MCF 10A (cell line): ENCODE data around the gene PIK3R5. TPM values are rescaled to one million over a fixed set of nuclear protein-coding genes. Genes with fewer than 3 reads are reported as not detected.

ENCODE experiments used
- BruUV-seq: library from RNA; stranded (reverse); fragments of 400-500 nt; replicated peaks from 2 replicates; lab custom pipeline; 2021; lab: Mats Ljungman, UMichigan
- CTCF ChIA-PET: fragments of 300-600 bp; sonication (Branson Sonifier 250); formaldehyde crosslinking; extraction: SDS; loops from one replicate; lab custom pipeline; 2021; ENCODE audit warnings: antibody characterized with exemption, inconsistent platforms; lab: Yijun Ruan, JAX
- POLR2A ChIA-PET: fragments of 300-600, 350-650 bp; sonication (Branson Sonifier 250); formaldehyde crosslinking; extraction: SDS; loops from one replicate; lab custom pipeline; 2020; ENCODE audit warnings: antibody characterized with exemption, inconsistent platforms; lab: Yijun Ruan, JAX
- DNase-seq: peaks from one replicate; pipeline ENCODE4 v3.0.0-alpha.2; 2018; ENCODE audit not compliant: unreplicated experiment
- H3K27ac Mint-ChIP-seq: one replicate; pipeline ENCODE4 v1.8.0; 2022; ENCODE audit warnings: mild to moderate bottlenecking, low read depth, mixed read lengths; ENCODE audit not compliant: unreplicated experiment
- H3K27me3 Mint-ChIP-seq: one replicate; pipeline ENCODE4 v1.8.0; 2022; ENCODE audit warnings: mixed read lengths; ENCODE audit not compliant: insufficient read depth, unreplicated experiment
- H3K36me3 Mint-ChIP-seq: one replicate; pipeline ENCODE4 v1.8.0; 2022; ENCODE audit warnings: mild to moderate bottlenecking, moderate library complexity, mixed read lengths; ENCODE audit not compliant: insufficient read depth, unreplicated experiment
- H3K4me1 Mint-ChIP-seq: one replicate; pipeline ENCODE4 v1.8.0; 2022; ENCODE audit warnings: mixed read lengths; ENCODE audit not compliant: insufficient read depth, unreplicated experiment
- H3K4me3 Mint-ChIP-seq: one replicate; pipeline ENCODE4 v1.8.0; 2022; ENCODE audit warnings: mild to moderate bottlenecking, moderate library complexity, mixed read lengths; ENCODE audit not compliant: unreplicated experiment
- H3K9me3 Mint-ChIP-seq: one replicate; pipeline ENCODE4 v1.8.0; 2022; ENCODE audit warnings: mixed read lengths; ENCODE audit not compliant: unreplicated experiment
- intact Hi-C: fragments of 100-400 bp; cut with micrococcal nuclease; formaldehyde crosslinking; loops from 2 replicates; pipeline ENCODE4 v1.14.1; 2022
- total RNA-seq: library from RNA; stranded (reverse); gene quantifications from 2 replicates; pipeline ENCODE4 v1.2.3, GENCODE V29; 2022
- TF ChIP-seq, protein P1 (sequence below): fragments of 200-600 bp; IDR thresholded peaks from one replicate; pipeline ENCODE4 v1.8.0; 2022; ENCODE audit warnings: antibody characterized with exemption, mild to moderate bottlenecking; ENCODE audit not compliant: unreplicated experiment

Gene PIK3R5
- total RNA-seq, 1 experiment from 2014 or later = not detected

DNA sequence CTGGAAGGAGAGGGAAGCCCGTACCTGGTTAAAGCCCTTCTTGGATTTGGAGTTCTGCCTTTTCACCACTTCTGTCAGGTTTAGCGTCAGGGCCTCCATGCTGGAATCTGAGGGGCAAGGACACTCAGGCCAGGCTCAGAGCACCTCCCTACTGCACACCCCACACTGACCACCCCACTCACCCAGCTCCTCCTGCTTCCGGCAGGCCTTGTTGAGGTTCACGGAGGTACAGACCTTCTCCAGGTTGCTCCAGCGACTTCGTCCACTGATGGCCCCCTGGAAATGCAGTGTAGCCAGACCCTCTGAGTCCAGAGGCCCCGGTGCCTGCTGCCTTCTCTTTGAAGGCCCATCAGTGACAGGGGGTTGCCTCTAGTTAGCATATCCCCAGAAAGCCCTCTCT lies 83.9 kb downstream of the PIK3R5 start:
- ChIA-PET POLR2A (interaction anchor here (0.6 kb wide), 1 partner anchor 445 kb away, joined by 3 read pairs; no protein-coding TSS in a partner anchor), CTCF (no interaction called here)
- TF ChIP-seq, protein P1, sequence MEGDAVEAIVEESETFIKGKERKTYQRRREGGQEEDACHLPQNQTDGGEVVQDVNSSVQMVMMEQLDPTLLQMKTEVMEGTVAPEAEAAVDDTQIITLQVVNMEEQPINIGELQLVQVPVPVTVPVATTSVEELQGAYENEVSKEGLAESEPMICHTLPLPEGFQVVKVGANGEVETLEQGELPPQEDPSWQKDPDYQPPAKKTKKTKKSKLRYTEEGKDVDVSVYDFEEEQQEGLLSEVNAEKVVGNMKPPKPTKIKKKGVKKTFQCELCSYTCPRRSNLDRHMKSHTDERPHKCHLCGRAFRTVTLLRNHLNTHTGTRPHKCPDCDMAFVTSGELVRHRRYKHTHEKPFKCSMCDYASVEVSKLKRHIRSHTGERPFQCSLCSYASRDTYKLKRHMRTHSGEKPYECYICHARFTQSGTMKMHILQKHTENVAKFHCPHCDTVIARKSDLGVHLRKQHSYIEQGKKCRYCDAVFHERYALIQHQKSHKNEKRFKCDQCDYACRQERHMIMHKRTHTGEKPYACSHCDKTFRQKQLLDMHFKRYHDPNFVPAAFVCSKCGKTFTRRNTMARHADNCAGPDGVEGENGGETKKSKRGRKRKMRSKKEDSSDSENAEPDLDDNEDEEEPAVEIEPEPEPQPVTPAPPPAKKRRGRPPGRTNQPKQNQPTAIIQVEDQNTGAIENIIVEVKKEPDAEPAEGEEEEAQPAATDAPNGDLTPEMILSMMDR = no peak
- Mint-ChIP-seq H3K4me1 (no peaks in the 10 kb centered on the region), H3K9me3 (peaks cover 7% of the 10 kb centered on the region), H3K4me3 (no peak overlapping the region), H3K27me3 (no peaks in the 10 kb centered on the region), H3K36me3 (no peaks in the 10 kb centered on the region), H3K27ac (no peak overlapping the region)
- intact Hi-C loops = no loop called here
- BruUV-seq = no TSS peak
- DNase-seq = no peak

DNA sequence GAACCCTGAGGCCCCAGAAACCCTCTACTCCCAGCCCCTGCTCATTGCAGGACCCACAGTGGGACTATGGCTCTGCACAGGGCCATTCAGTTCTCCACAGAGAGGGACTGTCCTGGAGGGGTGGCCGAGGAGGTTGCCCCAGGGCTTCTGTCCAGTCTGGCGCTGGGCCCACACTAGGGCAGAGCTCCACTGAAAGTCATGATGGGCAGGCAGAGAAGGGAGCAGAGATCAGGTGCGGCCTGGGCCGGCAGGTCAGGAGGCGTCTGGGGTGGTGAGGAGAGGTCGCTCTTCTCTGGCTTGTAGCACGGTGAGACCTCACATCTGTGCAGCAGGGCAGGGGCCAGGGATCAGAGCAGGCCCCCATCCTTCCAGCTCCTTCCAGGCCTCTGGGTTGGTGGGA lies 85.0 kb downstream of the PIK3R5 start:
- Mint-ChIP-seq H3K4me3 (no peak overlapping the region), H3K27me3 (no peaks in the 10 kb centered on the region), H3K9me3 (peaks cover 7% of the 10 kb centered on the region), H3K36me3 (no peaks in the 10 kb centered on the region), H3K27ac (no peak overlapping the region), H3K4me1 (no peaks in the 10 kb centered on the region)
- intact Hi-C loops = no loop called here
- ChIA-PET CTCF (no interaction called here), POLR2A (no interaction called here)
- DNase-seq = no peak
- TF ChIP-seq, protein P1 = no peak
- BruUV-seq = no TSS peak

DNA sequence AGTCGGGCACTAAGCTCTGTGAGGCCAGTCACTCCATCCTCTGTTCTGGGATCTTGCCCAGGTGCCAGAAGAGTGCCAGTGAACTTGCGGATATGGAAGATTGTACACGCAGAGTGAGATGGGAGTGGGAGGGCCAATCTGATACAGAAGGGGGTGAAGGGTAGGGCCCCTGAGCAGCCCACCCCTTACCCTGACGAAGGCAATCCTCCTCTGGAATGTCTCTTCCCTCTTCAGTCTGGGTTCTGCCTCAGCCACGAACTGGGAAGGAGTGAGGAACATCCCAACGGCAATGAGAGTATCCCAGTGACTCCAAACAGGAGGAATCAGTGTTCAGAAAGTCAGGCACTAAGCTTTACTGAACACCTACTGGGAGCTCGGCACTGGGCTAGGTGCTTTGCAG lies 86.1 kb downstream of the PIK3R5 start:
- no peak for DNase-seq
- TF ChIP-seq, protein P1 = no peak
- Mint-ChIP-seq H3K4me1 (no peaks in the 10 kb centered on the region), H3K27me3 (no peaks in the 10 kb centered on the region), H3K36me3 (no peaks in the 10 kb centered on the region), H3K9me3 (peaks cover 7% of the 10 kb centered on the region), H3K27ac (no peak overlapping the region), H3K4me3 (no peak overlapping the region)
- ChIA-PET POLR2A (no interaction called here), CTCF (interaction anchor here (0.7 to 2.4 kb wide), 5 partner anchors 9 to 676 kb away, joined by 3 to 10 read pairs (median 3); no protein-coding TSS in a partner anchor)
- BruUV-seq = no TSS peak
- intact Hi-C loops = no loop called here

DNA sequence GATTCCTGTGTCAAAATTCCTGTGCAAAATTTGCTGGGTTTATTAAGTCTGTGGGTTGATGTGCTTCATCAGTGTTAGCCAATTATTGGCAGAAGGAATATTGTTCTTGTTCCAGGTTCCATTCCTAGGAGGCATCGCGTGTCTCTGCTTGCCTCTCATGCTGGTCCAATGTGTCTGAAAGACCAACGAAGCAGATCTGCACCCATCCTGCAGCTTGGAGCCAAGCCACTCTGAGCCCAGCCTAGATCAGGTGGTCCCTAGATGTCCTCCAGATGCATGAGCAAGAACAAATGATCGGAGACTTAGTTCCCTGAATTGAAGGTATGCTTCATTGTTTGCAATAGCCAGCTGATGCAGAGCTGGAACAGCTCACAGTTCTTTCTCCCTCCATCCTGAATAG lies 87.5 kb downstream of the PIK3R5 start:
- no peaks in the 10 kb centered on the region for H3K4me1 Mint-ChIP-seq
- no peaks in the 10 kb centered on the region for H3K9me3 Mint-ChIP-seq
- BruUV-seq = no TSS peak
- intact Hi-C loops = no loop called here
- no peak overlapping the region for H3K4me3 Mint-ChIP-seq
- no peak overlapping the region for H3K27ac Mint-ChIP-seq
- POLR2A ChIA-PET = no interaction called here
- DNase-seq = no peak
- TF ChIP-seq, protein P1 = no peak
- no peaks in the 10 kb centered on the region for H3K27me3 Mint-ChIP-seq
- CTCF ChIA-PET = interaction anchor here (1.2 to 2.4 kb wide), 4 partner anchors 10 to 677 kb away, joined by 3 to 10 read pairs (median 4); no protein-coding TSS in a partner anchor
- no peaks in the 10 kb centered on the region for H3K36me3 Mint-ChIP-seq
